22Rv1 (cell line): ENCODE measurements around the gene SNX33.

Experiments used
- H3K27ac ChIP-seq: fragments of 450-650 bp; 2 replicates; pipeline ENCODE4 v1.5.1; 2017
- CTCF ChIP-seq: fragments of 450-650 bp; IDR thresholded peaks from 2 replicates; pipeline ENCODE4 v1.5.1; 2017; ENCODE audit warnings: mild to moderate bottlenecking
- ZFX ChIP-seq: fragments of 450-650 bp; IDR thresholded peaks from 2 replicates; pipeline ENCODE4 v1.6.1; 2017; ENCODE audit warnings: antibody characterized with exemption, borderline replicate concordance

SNX33 gene

GRCh38 chr15:75637245-75638009 lies 10.3 kb upstream of the SNX33 start:
- peak overlapping the region; percentile 95; the same call in 1 of the 2 replicates for H3K27ac ChIP-seq
- TF ChIP-seq CTCF (no peak), ZFX (no peak)

GRCh38 chr15:75639191-75639708 lies 8.5 kb upstream of the SNX33 start:
- TF ChIP-seq ZFX (no peak), CTCF (no peak)
- H3K27ac ChIP-seq: peak overlapping the region; percentile 95

- peak within 1 kb of the TSS; percentile 95 for H3K27ac ChIP-seq
- no peak for TF ChIP-seq CTCF
- no peak for TF ChIP-seq ZFX
These were observed 7.8 kb upstream of the SNX33 start, which contains the start of gene IMP3 for GRCh38 chr15:75639709-75640482. Gene IMP3 (minus strand): TSS chr15:75640224. CDS start chr15:75640168, 56 bp downstream.

GRCh38 chr15:75640483-75641178 lies 7.1 kb upstream of the SNX33 start:
- TF ChIP-seq ZFX: no peak
- peak; percentile 38 for TF ChIP-seq CTCF
- peak overlapping the region; percentile 95 for H3K27ac ChIP-seq

- peak overlapping the region; percentile 95 for H3K27ac ChIP-seq
- TF ChIP-seq ZFX: no peak
- no peak for TF ChIP-seq CTCF
These were observed 6.6 kb upstream of the SNX33 start for GRCh38 chr15:75641179-75641503.

GRCh38 chr15:75641603-75642002 lies 6.1 kb upstream of the SNX33 start:
- no peak overlapping the region for H3K27ac ChIP-seq
- TF ChIP-seq ZFX (no peak), CTCF (no peak)
